HepG2 (cell line): Measurements from ENCODE around the gene GPR89A. TPM values are rescaled to one million over a fixed set of nuclear protein-coding genes. Genes with fewer than 3 reads are reported as not detected.
A peak's percentile ranks its signal among the peaks of the same experiment; 100 is the strongest.

Source experiments
- ELF1 ChIP-seq: sonication (generic); formaldehyde crosslinking; IDR thresholded peaks from 2 replicates; pipeline ENCODE4 v1.4.0; 2020; ENCODE audit warnings: missing genetic modification reagents
- HDAC1 ChIP-seq: sonication (generic); formaldehyde crosslinking; IDR thresholded peaks from 2 replicates; pipeline ENCODE4 v1.5.1; 2020; ENCODE audit warnings: mild to moderate bottlenecking, missing genetic modification reagents
- HDAC2 ChIP-seq: sonication (generic); formaldehyde crosslinking; IDR thresholded peaks from 2 replicates; pipeline ENCODE4 v1.4.0; 2020; ENCODE audit warnings: missing genetic modification reagents
- HNRNPL ChIP-seq: fragments of 200-400 bp; formaldehyde crosslinking; IDR thresholded peaks from 2 replicates; pipeline ENCODE4 v1.6.1; 2017; ENCODE audit warnings: mild to moderate bottlenecking, low read depth, low read length
- MEIS1 ChIP-seq: sonication (generic); formaldehyde crosslinking; IDR thresholded peaks from 2 replicates; pipeline ENCODE4 v1.9.0; 2021; ENCODE audit warnings: mild to moderate bottlenecking, missing genetic modification reagents, moderate library complexity, borderline replicate concordance
- MIXL1 ChIP-seq: IDR thresholded peaks from 2 replicates; pipeline ENCODE4 v1.6.1; 2016
- ZBTB3 ChIP-seq: sonication (generic); formaldehyde crosslinking; IDR thresholded peaks from 2 replicates; pipeline ENCODE4 v1.4.0; 2020; ENCODE audit warnings: low read depth, mild to moderate bottlenecking, moderate library complexity, missing genetic modification reagents, borderline replicate concordance
- ZBTB7A ChIP-seq: sonication (generic); formaldehyde crosslinking; IDR thresholded peaks from 2 replicates; pipeline ENCODE4 v1.8.0; 2022; ENCODE audit warnings: mild to moderate bottlenecking, missing genetic modification reagents
- ZBTB7B ChIP-seq: sonication (generic); formaldehyde crosslinking; IDR thresholded peaks from 2 replicates; pipeline ENCODE4 v1.4.0; 2020; ENCODE audit warnings: missing genetic modification reagents
- ZEB1 ChIP-seq: IDR thresholded peaks from 2 replicates; pipeline ENCODE4 v1.6.1; 2012; ENCODE audit warnings: mild to moderate bottlenecking, low read depth, inconsistent platforms; ENCODE audit not compliant: insufficient replicate concordance
- ZNF260 ChIP-seq: sonication (generic); formaldehyde crosslinking; IDR thresholded peaks from 2 replicates; pipeline ENCODE4 v1.4.0; 2020; ENCODE audit warnings: missing genetic modification reagents, low read depth, mild to moderate bottlenecking, borderline replicate concordance
- ZNF292 ChIP-seq: sonication (generic); formaldehyde crosslinking; IDR thresholded peaks from 2 replicates; pipeline ENCODE4 v1.8.1; 2022; ENCODE audit warnings: mild to moderate bottlenecking, low read depth, missing genetic modification reagents, borderline replicate concordance
- polyA plus RNA-seq, 8 experiments: library from polyadenylated mRNA; depleted of rRNA in 3 of 8; stranded (reverse) in 7 of 8; unstranded in 1 of 8; fragments of >200 nt; fragmentation: Illumina TruSeq in 4 of 8; extraction: Trizol in 4 of 8; gene quantifications; 2 replicates each; pipeline versions ENCODE4 v1.2.1 to v1.2.3, GENCODE V29; 2011 to 2016; ENCODE audit warnings: low read depth in 4 of 8, missing spikeins in 1 of 8, mixed read lengths in 1 of 8; ENCODE audit not compliant: insufficient read depth in 1 of 8
- total RNA-seq, 5 experiments: library from RNA; depleted of rRNA; stranded (reverse); fragments of >200 nt; fragmentation: Illumina TruSeq; extraction: Trizol; gene quantifications; 2 replicates each; pipeline ENCODE4 v1.2.3, GENCODE V29; 2016; ENCODE audit warnings: low read depth in 1 of 5
- TF ChIP-seq, protein P1 (sequence below): sonication (generic); formaldehyde crosslinking; IDR thresholded peaks from 2 replicates; pipeline ENCODE4 v1.5.0; 2020; ENCODE audit warnings: missing genetic modification reagents, mild to moderate bottlenecking, borderline replicate concordance
- TF ChIP-seq, protein P2 (sequence below): IDR thresholded peaks from 2 replicates; pipeline ENCODE4 v1.6.1; 2016; ENCODE audit warnings: low read depth
- TF ChIP-seq, protein P3 (sequence below): sonication (generic); formaldehyde crosslinking; IDR thresholded peaks from 2 replicates; pipeline ENCODE4 v1.4.0; 2020; ENCODE audit warnings: missing genetic modification reagents, borderline replicate concordance
- TF ChIP-seq, protein P4 (sequence below): sonication (generic); formaldehyde crosslinking; IDR thresholded peaks from 2 replicates; pipeline ENCODE4 v1.8.0; 2022; ENCODE audit warnings: mild to moderate bottlenecking, missing genetic modification reagents
- TF ChIP-seq, protein P5 (sequence below): sonication (generic); formaldehyde crosslinking; IDR thresholded peaks from 2 replicates; pipeline ENCODE4 v1.5.0; 2020; ENCODE audit warnings: missing genetic modification reagents
- TF ChIP-seq, protein P6 (sequence below): sonication (generic); IDR thresholded peaks from 2 replicates; pipeline ENCODE4 v1.6.1; 2016; ENCODE audit warnings: low read depth, borderline replicate concordance

The GPR89A gene
- total and polyA plus RNA-seq, 2 of the 13 experiments (the other 11 are each of a cell fraction or from before 2014, with no cell fraction given) = 23.4 to 32.6 TPM

DNA sequence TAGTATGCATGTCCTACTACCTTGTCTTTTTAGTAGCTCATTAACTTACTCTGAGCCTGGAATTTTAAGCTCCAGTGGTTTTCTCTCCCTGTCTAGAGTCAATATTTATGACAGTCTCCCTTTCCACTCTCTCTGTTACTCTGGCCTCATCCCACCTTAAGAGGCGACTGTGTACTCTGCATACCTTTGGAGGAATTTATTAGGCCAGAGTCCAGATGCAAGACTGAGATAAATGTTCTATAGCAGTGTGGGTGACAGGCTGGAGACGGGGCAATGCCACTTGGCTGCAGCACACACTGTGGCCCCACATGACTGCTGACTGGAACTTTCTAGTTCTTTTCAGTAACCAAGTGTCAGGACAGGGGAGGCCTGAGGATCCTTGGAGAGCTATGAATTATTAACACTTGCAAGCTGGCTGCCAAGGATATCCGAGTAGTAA, 103.4 kb downstream of the GPR89A start (continued):
- TF ChIP-seq, protein P1, sequence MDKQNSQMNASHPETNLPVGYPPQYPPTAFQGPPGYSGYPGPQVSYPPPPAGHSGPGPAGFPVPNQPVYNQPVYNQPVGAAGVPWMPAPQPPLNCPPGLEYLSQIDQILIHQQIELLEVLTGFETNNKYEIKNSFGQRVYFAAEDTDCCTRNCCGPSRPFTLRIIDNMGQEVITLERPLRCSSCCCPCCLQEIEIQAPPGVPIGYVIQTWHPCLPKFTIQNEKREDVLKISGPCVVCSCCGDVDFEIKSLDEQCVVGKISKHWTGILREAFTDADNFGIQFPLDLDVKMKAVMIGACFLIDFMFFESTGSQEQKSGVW = no peak
- TF ChIP-seq ZBTB7A (CRISPR knock-in tag) = peak; percentile 53; the same call in 1 of the 2 replicates
- TF ChIP-seq, protein P2, sequence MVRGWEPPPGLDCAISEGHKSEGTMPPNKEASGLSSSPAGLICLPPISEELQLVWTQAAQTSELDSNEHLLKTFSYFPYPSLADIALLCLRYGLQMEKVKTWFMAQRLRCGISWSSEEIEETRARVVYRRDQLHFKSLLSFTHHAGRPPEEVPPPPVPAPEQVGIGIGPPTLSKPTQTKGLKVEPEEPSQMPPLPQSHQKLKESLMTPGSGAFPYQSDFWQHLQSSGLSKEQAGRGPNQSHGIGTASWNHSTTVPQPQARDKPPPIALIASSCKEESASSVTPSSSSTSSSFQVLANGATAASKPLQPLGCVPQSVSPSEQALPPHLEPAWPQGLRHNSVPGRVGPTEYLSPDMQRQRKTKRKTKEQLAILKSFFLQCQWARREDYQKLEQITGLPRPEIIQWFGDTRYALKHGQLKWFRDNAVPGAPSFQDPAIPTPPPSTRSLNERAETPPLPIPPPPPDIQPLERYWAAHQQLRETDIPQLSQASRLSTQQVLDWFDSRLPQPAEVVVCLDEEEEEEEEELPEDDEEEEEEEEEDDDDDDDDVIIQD = 0 out of 2 replicates have a peak, but pooled peaks have one; percentile 15
- TF ChIP-seq ZEB1 = peak; percentile 56
- TF ChIP-seq ZBTB7B = no peak; the same call in 1 of the 2 replicates
- no peak for TF ChIP-seq ZNF260 (CRISPR knock-in tag)
- peak; percentile 46; the same call in 1 of the 2 replicates for TF ChIP-seq ZBTB3 (CRISPR knock-in tag)
- TF ChIP-seq MEIS1 (CRISPR knock-in tag) = 0 out of 2 replicates have a peak, but pooled peaks have one; percentile 59
- peak; percentile 71; the same call in 1 of the 2 replicates for TF ChIP-seq HDAC2 (CRISPR knock-in tag)
- TF ChIP-seq, protein P3, sequence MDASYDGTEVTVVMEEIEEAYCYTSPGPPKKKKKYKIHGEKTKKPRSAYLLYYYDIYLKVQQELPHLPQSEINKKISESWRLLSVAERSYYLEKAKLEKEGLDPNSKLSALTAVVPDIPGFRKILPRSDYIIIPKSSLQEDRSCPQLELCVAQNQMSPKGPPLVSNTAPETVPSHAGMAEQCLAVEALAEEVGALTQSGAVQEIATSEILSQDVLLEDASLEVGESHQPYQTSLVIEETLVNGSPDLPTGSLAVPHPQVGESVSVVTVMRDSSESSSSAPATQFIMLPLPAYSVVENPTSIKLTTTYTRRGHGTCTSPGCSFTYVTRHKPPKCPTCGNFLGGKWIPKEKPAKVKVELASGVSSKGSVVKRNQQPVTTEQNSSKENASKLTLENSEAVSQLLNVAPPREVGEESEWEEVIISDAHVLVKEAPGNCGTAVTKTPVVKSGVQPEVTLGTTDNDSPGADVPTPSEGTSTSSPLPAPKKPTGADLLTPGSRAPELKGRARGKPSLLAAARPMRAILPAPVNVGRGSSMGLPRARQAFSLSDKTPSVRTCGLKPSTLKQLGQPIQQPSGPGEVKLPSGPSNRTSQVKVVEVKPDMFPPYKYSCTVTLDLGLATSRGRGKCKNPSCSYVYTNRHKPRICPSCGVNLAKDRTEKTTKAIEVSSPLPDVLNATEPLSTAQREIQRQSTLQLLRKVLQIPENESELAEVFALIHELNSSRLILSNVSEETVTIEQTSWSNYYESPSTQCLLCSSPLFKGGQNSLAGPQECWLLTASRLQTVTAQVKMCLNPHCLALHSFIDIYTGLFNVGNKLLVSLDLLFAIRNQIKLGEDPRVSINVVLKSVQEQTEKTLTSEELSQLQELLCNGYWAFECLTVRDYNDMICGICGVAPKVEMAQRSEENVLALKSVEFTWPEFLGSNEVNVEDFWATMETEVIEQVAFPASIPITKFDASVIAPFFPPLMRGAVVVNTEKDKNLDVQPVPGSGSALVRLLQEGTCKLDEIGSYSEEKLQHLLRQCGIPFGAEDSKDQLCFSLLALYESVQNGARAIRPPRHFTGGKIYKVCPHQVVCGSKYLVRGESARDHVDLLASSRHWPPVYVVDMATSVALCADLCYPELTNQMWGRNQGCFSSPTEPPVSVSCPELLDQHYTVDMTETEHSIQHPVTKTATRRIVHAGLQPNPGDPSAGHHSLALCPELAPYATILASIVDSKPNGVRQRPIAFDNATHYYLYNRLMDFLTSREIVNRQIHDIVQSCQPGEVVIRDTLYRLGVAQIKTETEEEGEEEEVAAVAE (CRISPR knock-in tag) = no peak
- TF ChIP-seq, protein P4, sequence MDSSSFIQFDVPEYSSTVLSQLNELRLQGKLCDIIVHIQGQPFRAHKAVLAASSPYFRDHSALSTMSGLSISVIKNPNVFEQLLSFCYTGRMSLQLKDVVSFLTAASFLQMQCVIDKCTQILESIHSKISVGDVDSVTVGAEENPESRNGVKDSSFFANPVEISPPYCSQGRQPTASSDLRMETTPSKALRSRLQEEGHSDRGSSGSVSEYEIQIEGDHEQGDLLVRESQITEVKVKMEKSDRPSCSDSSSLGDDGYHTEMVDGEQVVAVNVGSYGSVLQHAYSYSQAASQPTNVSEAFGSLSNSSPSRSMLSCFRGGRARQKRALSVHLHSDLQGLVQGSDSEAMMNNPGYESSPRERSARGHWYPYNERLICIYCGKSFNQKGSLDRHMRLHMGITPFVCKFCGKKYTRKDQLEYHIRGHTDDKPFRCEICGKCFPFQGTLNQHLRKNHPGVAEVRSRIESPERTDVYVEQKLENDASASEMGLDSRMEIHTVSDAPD (CRISPR knock-in tag) = no peak
- TF ChIP-seq, protein P5, sequence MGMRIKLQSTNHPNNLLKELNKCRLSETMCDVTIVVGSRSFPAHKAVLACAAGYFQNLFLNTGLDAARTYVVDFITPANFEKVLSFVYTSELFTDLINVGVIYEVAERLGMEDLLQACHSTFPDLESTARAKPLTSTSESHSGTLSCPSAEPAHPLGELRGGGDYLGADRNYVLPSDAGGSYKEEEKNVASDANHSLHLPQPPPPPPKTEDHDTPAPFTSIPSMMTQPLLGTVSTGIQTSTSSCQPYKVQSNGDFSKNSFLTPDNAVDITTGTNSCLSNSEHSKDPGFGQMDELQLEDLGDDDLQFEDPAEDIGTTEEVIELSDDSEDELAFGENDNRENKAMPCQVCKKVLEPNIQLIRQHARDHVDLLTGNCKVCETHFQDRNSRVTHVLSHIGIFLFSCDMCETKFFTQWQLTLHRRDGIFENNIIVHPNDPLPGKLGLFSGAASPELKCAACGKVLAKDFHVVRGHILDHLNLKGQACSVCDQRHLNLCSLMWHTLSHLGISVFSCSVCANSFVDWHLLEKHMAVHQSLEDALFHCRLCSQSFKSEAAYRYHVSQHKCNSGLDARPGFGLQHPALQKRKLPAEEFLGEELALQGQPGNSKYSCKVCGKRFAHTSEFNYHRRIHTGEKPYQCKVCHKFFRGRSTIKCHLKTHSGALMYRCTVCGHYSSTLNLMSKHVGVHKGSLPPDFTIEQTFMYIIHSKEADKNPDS = peak; percentile 93; the same call in 1 of the 2 replicates
- TF ChIP-seq, protein P6, sequence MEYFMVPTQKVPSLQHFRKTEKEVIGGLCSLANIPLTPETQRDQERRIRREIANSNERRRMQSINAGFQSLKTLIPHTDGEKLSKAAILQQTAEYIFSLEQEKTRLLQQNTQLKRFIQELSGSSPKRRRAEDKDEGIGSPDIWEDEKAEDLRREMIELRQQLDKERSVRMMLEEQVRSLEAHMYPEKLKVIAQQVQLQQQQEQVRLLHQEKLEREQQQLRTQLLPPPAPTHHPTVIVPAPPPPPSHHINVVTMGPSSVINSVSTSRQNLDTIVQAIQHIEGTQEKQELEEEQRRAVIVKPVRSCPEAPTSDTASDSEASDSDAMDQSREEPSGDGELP = peak; percentile 11; the same call in 1 of the 2 replicates
- TF ChIP-seq HNRNPL = no peak
- TF ChIP-seq ZNF292 (CRISPR knock-in tag) = peak; percentile 38; the same call in 1 of the 2 replicates
- peak; percentile 56 for TF ChIP-seq HDAC1 (CRISPR knock-in tag)
- TF ChIP-seq ELF1 = no peak
- peak; percentile 77 for TF ChIP-seq MIXL1 (CRISPR knock-in tag)
